HepG2 (cell line): ENCODE results near the gene SAP130.

ENCODE experiments used
- CEBPB ChIP-seq: IDR thresholded peaks from 2 replicates; pipeline ENCODE4 v1.6.1; 2011; ENCODE audit warnings: low read depth, low read length, improper control_type of control experiment, borderline replicate concordance
- CREM ChIP-seq, 2 experiments: sonication (generic) in 1 of 2; formaldehyde crosslinking in 1 of 2; IDR thresholded peaks; 2 replicates each; pipeline versions ENCODE4 v1.4.0 to v1.6.1; 2016 to 2020; ENCODE audit warnings: antibody characterized with exemption in 1 of 2, mild to moderate bottlenecking in 1 of 2, missing genetic modification reagents in 1 of 2
- FOSL1 ChIP-seq: sonication (generic); formaldehyde crosslinking; IDR thresholded peaks from 2 replicates; pipeline ENCODE4 v1.9.0; 2021; ENCODE audit warnings: missing genetic modification reagents, borderline replicate concordance
- FOXP1 ChIP-seq, 2 experiments: fragments of 450-650 bp in 1 of 2; IDR thresholded peaks; 2 replicates each; pipeline ENCODE4 v1.6.1; 2017 to 2018; ENCODE audit warnings: antibody characterized with exemption in 1 of 2
- MIXL1 ChIP-seq: IDR thresholded peaks from 2 replicates; pipeline ENCODE4 v1.6.1; 2016
- PCBP2 ChIP-seq: fragments of 200-400 bp; formaldehyde crosslinking; optimal IDR thresholded peaks from 2 replicates; pipeline ENCODE3; 2018; ENCODE audit warnings: low read length, low read depth; ENCODE audit not compliant: poor library complexity, severe bottlenecking
- POLR2A ChIP-seq, 2 experiments: IDR thresholded peaks; 2 replicates each; pipeline ENCODE4 v1.6.1; 2011; ENCODE audit warnings: low read depth in 2 of 2, low read length in 2 of 2, mild to moderate bottlenecking in 1 of 2, moderate library complexity in 1 of 2; ENCODE audit not compliant: insufficient read depth in 1 of 2
- RBFOX2 ChIP-seq: fragments of 200-400 bp; formaldehyde crosslinking; IDR thresholded peaks from 2 replicates; pipeline ENCODE4 v1.6.1; 2017; ENCODE audit warnings: low read depth, mild to moderate bottlenecking, low read length
- SRF ChIP-seq: IDR thresholded peaks from 2 replicates; pipeline ENCODE4 v1.6.1; 2011; ENCODE audit warnings: mild to moderate bottlenecking, low read depth, low read length, moderate library complexity
- YEATS4 ChIP-seq: sonication (generic); formaldehyde crosslinking; IDR thresholded peaks from 2 replicates; pipeline ENCODE4 v1.4.0; 2020; ENCODE audit warnings: missing genetic modification reagents, borderline replicate concordance
- ZNF709 ChIP-seq: sonication (generic); formaldehyde crosslinking; IDR thresholded peaks from 2 replicates; pipeline ENCODE4 v1.5.0; 2020; ENCODE audit warnings: mild to moderate bottlenecking, missing genetic modification reagents
- ZNF766 ChIP-seq: sonication (generic); formaldehyde crosslinking; IDR thresholded peaks from 2 replicates; pipeline ENCODE4 v1.5.0; 2020; ENCODE audit warnings: missing genetic modification reagents, borderline replicate concordance
- TF ChIP-seq, protein P1 (sequence below): sonication (generic); formaldehyde crosslinking; IDR thresholded peaks from 2 replicates; pipeline ENCODE4 v1.5.0; 2020; ENCODE audit warnings: mild to moderate bottlenecking, missing genetic modification reagents, moderate library complexity
- TF ChIP-seq, protein P2 (sequence below): sonication (generic); formaldehyde crosslinking; IDR thresholded peaks from 2 replicates; pipeline ENCODE4 v1.4.0; 2020; ENCODE audit warnings: low read depth, mild to moderate bottlenecking, missing genetic modification reagents

DNA sequence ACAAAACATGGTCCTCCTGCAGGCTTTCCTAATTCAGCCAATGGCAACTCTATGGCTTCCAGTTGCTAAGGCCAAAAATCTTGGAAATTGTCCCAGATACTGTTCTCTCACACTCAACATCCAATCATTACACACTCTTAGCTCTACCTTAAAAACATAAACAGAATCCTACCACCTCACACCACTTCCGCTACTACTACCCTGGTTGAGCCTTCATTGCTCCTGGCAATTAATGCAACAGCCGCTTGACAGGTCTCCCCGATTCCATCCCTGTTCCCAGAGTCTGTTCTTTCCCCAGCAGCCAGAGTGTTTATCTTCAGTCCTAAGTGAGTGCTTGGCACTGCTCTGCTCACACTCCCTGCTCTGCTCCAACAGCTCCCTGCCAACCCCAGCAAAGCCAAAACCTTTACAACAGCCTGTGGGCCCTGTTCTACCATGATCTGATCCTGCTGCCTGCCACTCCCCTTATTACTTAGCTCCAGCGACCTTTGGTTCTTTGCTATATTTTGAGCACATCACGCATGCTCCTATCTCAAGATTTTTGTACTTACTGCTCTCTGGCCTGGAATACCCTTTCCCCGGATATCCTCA lies 74.6 kb downstream of the SAP130 start:
- TF ChIP-seq, protein P1, sequence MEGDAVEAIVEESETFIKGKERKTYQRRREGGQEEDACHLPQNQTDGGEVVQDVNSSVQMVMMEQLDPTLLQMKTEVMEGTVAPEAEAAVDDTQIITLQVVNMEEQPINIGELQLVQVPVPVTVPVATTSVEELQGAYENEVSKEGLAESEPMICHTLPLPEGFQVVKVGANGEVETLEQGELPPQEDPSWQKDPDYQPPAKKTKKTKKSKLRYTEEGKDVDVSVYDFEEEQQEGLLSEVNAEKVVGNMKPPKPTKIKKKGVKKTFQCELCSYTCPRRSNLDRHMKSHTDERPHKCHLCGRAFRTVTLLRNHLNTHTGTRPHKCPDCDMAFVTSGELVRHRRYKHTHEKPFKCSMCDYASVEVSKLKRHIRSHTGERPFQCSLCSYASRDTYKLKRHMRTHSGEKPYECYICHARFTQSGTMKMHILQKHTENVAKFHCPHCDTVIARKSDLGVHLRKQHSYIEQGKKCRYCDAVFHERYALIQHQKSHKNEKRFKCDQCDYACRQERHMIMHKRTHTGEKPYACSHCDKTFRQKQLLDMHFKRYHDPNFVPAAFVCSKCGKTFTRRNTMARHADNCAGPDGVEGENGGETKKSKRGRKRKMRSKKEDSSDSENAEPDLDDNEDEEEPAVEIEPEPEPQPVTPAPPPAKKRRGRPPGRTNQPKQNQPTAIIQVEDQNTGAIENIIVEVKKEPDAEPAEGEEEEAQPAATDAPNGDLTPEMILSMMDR (CRISPR knock-in tag) = no peak
- TF ChIP-seq PCBP2 = no peak
- no peak for TF ChIP-seq SRF
- no peak for TF ChIP-seq FOXP1 (IDR thresholded peaks at IDR 0.05)
- TF ChIP-seq FOXP1 (CRISPR knock-in tag; IDR thresholded peaks at IDR 0.05) = no peak
- TF ChIP-seq CEBPB = no peak
- no peak for TF ChIP-seq YEATS4 (CRISPR knock-in tag)
- TF ChIP-seq, protein P2, sequence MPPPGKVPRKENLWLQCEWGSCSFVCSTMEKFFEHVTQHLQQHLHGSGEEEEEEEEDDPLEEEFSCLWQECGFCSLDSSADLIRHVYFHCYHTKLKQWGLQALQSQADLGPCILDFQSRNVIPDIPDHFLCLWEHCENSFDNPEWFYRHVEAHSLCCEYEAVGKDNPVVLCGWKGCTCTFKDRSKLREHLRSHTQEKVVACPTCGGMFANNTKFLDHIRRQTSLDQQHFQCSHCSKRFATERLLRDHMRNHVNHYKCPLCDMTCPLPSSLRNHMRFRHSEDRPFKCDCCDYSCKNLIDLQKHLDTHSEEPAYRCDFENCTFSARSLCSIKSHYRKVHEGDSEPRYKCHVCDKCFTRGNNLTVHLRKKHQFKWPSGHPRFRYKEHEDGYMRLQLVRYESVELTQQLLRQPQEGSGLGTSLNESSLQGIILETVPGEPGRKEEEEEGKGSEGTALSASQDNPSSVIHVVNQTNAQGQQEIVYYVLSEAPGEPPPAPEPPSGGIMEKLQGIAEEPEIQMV = no peak
- TF ChIP-seq CREM (IDR thresholded peaks at IDR 0.05) = no peak
- no peak for TF ChIP-seq CREM (CRISPR knock-in tag; IDR thresholded peaks at IDR 0.05)
- TF ChIP-seq ZNF709 = no peak
- TF ChIP-seq RBFOX2 = no peak
- no peak for TF ChIP-seq FOSL1
- no peak for TF ChIP-seq MIXL1 (CRISPR knock-in tag)
- TF ChIP-seq ZNF766 = no peak
- no peak for TF ChIP-seq POLR2A (IDR thresholded peaks at IDR 0.05; ENCODE audit: insufficient read depth in 1 of 2, low read depth in 2 of 2, low read length in 2 of 2)
